ENCODE data around the gene SERPINF2. TPM values are rescaled to one million over a fixed set of nuclear protein-coding genes. Genes with fewer than 3 reads are reported as not detected.

Gene SERPINF2
- total and polyA plus RNA-seq, 4 donors: 13.7 to 78.9 (median 58.0) TPM

DNA sequence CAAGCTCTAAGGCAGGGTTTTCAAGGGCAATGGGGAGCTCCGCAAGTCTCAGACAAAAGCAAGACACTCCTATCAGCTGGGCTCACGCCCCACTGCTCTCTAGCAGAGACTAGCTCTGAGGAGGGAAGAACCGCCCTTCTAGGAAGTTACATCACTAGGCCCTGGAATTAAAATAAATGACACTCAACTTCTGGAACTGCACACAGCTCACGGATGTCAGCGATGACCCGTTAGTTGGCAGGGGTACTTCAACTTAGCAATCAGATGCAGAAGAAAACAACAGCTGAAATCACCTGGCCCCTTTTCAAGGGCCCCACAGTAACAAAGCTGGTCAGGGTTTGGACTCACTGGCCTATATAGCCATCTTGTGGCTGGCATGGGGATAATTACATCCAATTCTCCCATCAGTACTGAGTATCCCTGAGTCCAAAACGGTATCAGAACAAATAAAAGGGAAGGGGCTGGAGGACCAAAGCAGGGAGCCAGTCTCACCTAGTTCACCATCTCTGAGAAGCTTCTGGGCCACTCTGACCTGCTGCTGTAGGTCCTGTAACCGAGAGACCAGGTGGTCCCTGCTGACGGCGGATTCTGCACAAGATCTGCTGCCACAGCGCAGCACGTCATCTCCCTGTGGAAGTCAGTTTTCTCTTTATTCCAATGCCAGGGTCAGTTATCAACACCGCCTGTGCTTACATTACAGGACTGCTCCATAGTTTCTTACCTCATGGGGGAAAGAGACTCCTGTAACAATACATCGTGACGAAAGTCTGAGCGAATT, 41.4 kb downstream of the SERPINF2 start:
- peaks cover 5 to 25% (median 21%) of the 10 kb centered on the region in 5 donors for H3K4me1 ChIP-seq (ENCODE audit: control insufficient read depth in 5 of 5, insufficient read depth in 5 of 5, low read length in 5 of 5)
- TF ChIP-seq, protein P1, sequence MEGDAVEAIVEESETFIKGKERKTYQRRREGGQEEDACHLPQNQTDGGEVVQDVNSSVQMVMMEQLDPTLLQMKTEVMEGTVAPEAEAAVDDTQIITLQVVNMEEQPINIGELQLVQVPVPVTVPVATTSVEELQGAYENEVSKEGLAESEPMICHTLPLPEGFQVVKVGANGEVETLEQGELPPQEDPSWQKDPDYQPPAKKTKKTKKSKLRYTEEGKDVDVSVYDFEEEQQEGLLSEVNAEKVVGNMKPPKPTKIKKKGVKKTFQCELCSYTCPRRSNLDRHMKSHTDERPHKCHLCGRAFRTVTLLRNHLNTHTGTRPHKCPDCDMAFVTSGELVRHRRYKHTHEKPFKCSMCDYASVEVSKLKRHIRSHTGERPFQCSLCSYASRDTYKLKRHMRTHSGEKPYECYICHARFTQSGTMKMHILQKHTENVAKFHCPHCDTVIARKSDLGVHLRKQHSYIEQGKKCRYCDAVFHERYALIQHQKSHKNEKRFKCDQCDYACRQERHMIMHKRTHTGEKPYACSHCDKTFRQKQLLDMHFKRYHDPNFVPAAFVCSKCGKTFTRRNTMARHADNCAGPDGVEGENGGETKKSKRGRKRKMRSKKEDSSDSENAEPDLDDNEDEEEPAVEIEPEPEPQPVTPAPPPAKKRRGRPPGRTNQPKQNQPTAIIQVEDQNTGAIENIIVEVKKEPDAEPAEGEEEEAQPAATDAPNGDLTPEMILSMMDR (IDR thresholded peaks at IDR 0.05; ENCODE audit: control extremely low read depth, extremely low read depth): peak; percentile 64
- no peaks in the 10 kb centered on the region for H3K27me3 ChIP-seq (ENCODE audit: control insufficient read depth in 3 of 3, insufficient read depth in 3 of 3, low read length in 2 of 3)
- H3K9ac ChIP-seq (ENCODE audit: insufficient read depth in 1 of 2, low read length in 2 of 2): peak overlapping the region in 1 of 2 donors; percentile 80
- H3K4me3 ChIP-seq: no peak overlapping the region
- DNase-seq (peak; percentile 85 to 96 (median 93)), ATAC-seq (ENCODE audit: insufficient read depth, low FRiP score) (peak; percentile 67)
- no peaks in the 10 kb centered on the region for H3K9me3 ChIP-seq (ENCODE audit: control insufficient read depth in 4 of 4, insufficient read depth in 3 of 4, low read length in 3 of 4)
- H3K36me3 ChIP-seq (ENCODE audit: control insufficient read depth in 4 of 4, insufficient read depth in 4 of 4, low read length in 4 of 4): peaks cover 0 to 28% (median 10%) of the 10 kb centered on the region in 4 donors
- H3K27ac ChIP-seq (ENCODE audit: low read depth in 1 of 2, low read length in 1 of 2): peak overlapping the region; percentile 90 to 100
- 50 to 51% methylated on average over 16 of the region's 16 CpGs for WGBS, 2 donors

DNA sequence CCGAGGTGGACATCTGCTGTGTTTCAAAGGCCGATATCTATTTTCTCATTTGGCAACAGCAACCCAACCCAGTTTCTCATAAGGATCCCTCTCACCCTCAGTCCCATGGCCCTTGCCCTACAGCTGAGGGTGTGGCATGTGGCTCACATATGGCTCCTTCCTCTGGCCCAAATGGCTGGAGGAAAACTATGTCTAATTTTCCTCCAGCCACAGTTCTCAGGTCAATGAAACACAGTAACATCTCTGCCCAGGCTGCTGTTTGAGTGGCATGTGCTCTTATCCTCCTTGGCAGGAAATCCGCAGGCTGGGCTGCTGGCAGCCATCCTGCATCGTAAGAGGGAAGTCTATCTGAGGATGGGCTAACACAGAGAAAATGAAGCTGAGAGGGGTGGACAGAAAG, 43.3 kb downstream of the SERPINF2 start:
- DNase-seq (no peak), ATAC-seq (ENCODE audit: insufficient read depth, low FRiP score) (no peak)
- H3K9ac ChIP-seq (ENCODE audit: insufficient read depth in 1 of 2, low read length in 2 of 2): no peak overlapping the region
- H3K36me3 ChIP-seq (ENCODE audit: control insufficient read depth in 4 of 4, insufficient read depth in 4 of 4, low read length in 4 of 4): peaks cover 0 to 28% (median 10%) of the 10 kb centered on the region in 4 donors
- 59 to 71% methylated on average over 4 of the region's 4 CpGs for WGBS, 2 donors
- H3K4me1 ChIP-seq (ENCODE audit: control insufficient read depth in 5 of 5, insufficient read depth in 5 of 5, low read length in 5 of 5): peaks cover 0 to 22% (median 9%) of the 10 kb centered on the region in 5 donors
- no peaks in the 10 kb centered on the region for H3K27me3 ChIP-seq (ENCODE audit: control insufficient read depth in 3 of 3, insufficient read depth in 3 of 3, low read length in 2 of 3)
- TF ChIP-seq, protein P1 (IDR thresholded peaks at IDR 0.05; ENCODE audit: control extremely low read depth, extremely low read depth): no peak
- peak overlapping the region; percentile 77 to 82 for H3K27ac ChIP-seq (ENCODE audit: low read depth in 1 of 2, low read length in 1 of 2)
- H3K9me3 ChIP-seq (ENCODE audit: control insufficient read depth in 4 of 4, insufficient read depth in 3 of 4, low read length in 3 of 4): no peaks in the 10 kb centered on the region
- H3K4me3 ChIP-seq: no peak overlapping the region

DNA sequence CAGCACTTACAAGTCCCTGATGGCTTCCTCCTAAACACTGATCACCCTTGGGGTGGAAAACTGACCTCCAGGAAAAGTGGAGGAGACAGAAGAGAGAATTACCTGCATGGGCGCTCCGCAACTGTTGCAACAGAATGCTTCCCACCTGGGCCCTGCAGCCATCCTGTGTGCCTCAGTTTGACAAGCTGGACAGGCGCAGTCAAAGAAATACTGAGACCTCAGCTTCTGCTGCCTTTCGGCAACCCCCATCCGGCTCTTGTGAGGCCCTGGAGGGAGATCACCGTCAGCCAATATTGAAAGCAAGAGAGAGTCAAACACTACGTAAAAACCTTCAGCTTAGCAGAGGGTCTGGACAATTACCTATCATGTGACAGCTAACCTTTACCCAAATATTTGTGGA, 44.0 kb downstream of the SERPINF2 start:
- TF ChIP-seq, protein P1 (IDR thresholded peaks at IDR 0.05; ENCODE audit: control extremely low read depth, extremely low read depth): no peak
- Histone ChIP-seq H3K9me3 (ENCODE audit: control insufficient read depth in 4 of 4, insufficient read depth in 3 of 4, low read length in 3 of 4) (no peaks in the 10 kb centered on the region), H3K9ac (ENCODE audit: insufficient read depth in 1 of 2, low read length in 2 of 2) (peak overlapping the region in 1 of 2 donors; percentile 13), H3K27ac (ENCODE audit: low read depth in 1 of 2, low read length in 1 of 2) (peak overlapping the region; percentile 77 to 82), H3K4me3 (no peak overlapping the region), H3K36me3 (ENCODE audit: control insufficient read depth in 4 of 4, insufficient read depth in 4 of 4, low read length in 4 of 4) (peaks cover 0 to 23% (median 8%) of the 10 kb centered on the region in 4 donors), H3K27me3 (ENCODE audit: control insufficient read depth in 3 of 3, insufficient read depth in 3 of 3, low read length in 2 of 3) (no peaks in the 10 kb centered on the region), H3K4me1 (ENCODE audit: control insufficient read depth in 5 of 5, insufficient read depth in 5 of 5, low read length in 5 of 5) (peaks cover 0 to 20% (median 9%) of the 10 kb centered on the region in 5 donors)
- ATAC-seq (ENCODE audit: insufficient read depth, low FRiP score): no peak
- WGBS, 2 donors: 77 to 84% methylated on average over 7 of the region's 7 CpGs
- no peak for DNase-seq
